Sigmoid colon (tissue), 7 donors: ENCODE measurements around the gene LMAN2L. TPM values are rescaled to one million over a fixed set of nuclear protein-coding genes. Genes with fewer than 3 reads are reported as not detected.

Experiments
- DNase-seq: peaks from one replicate; pipeline ENCODE4 v3.0.0-alpha.2; 2019
- H3K27ac ChIP-seq, 4 donors: fragments of 200-600 bp; sonication (generic); one replicate each; pipeline ENCODE4 v1.5.1; 2016 to 2019; ENCODE audit warnings: mild to moderate bottlenecking in 1 of 4
- H3K27me3 ChIP-seq, 3 donors: fragments of 200-600 bp; sonication (generic); one replicate each; pipeline ENCODE4 v1.5.1; 2019; ENCODE audit warnings: mild to moderate bottlenecking in 1 of 3
- H3K36me3 ChIP-seq, 4 donors: fragments of 200-600 bp; sonication (generic); one replicate each; pipeline ENCODE4 v1.5.1; 2016 to 2019
- H3K4me1 ChIP-seq, 4 donors: fragments of 200-600 bp; sonication (generic); one replicate each; pipeline ENCODE4 v1.5.1; 2017 to 2019
- H3K4me3 ChIP-seq, 4 donors: fragments of 200-600 bp; sonication (generic); one replicate each; pipeline ENCODE4 v1.5.1; 2017 to 2019; ENCODE audit warnings: mild to moderate bottlenecking in 2 of 4, moderate library complexity in 1 of 4
- H3K9me3 ChIP-seq, 4 donors: fragments of 200-600 bp in 3 of 4; sonication (generic) in 3 of 4; one replicate each; pipeline versions ENCODE4 v1.5.1 to v1.6.1; 2013 to 2019
- CTCF ChIP-seq, 4 experiments: fragments of 450-650 bp in 3 of 4; fragments of 200-600 bp in 1 of 4; IDR thresholded peaks; one replicate each; pipeline ENCODE4 v1.5.1; 2016 to 2019; ENCODE audit warnings: antibody characterized with exemption in 4 of 4, mild to moderate bottlenecking in 3 of 4, moderate library complexity in 2 of 4
- EP300 ChIP-seq, 4 donors: sonication (generic); formaldehyde crosslinking; IDR thresholded peaks; one replicate each; pipeline ENCODE4 v1.6.1; 2017; ENCODE audit warnings: antibody characterized with exemption in 4 of 4
- POLR2A ChIP-seq, 2 donors: fragments of 450-650 bp; IDR thresholded peaks; one replicate each; pipeline ENCODE4 v1.6.1; 2016; ENCODE audit warnings: antibody characterized with exemption in 2 of 2, mild to moderate bottlenecking in 2 of 2, moderate library complexity in 2 of 2
- POLR2AphosphoS5 ChIP-seq, 4 donors: sonication (generic); formaldehyde crosslinking; IDR thresholded peaks; one replicate each; pipeline ENCODE4 v1.6.1; 2017; ENCODE audit warnings: antibody characterized with exemption in 4 of 4
- WGBS, 2 donors: extraction: QIAGEN DNeasy Blood & Tissue Kit; methylation state at CpG; one replicate each; pipeline ENCODE4 v1.1.7; 2013; 5-methylcytosine and 5-hydroxymethylcytosine counted together
- intact Hi-C: fragments of 100-400 bp; cut with DNase I; formaldehyde crosslinking; loops from one replicate; pipeline ENCODE4 v1.15.1; 2023
- polyA plus RNA-seq, 3 donors: library from polyadenylated mRNA; stranded (reverse); fragments of 200-250 nt; gene quantifications; one replicate each; pipeline ENCODE4 v1.2.3, GENCODE V29; 2013
- total RNA-seq, 4 donors: library from RNA; depleted of rRNA; stranded (reverse); fragments of >200 nt; gene quantifications; one replicate each; pipeline ENCODE4 v1.1.0, GENCODE V29; 2016
- donor health status: healthy with polysubstance abuse.
- donor health status: Bipolar disorder and iron deficiency.
- donor health status: healthy.

Gene LMAN2L
- total and polyA plus RNA-seq, 7 donors: 3.6 to 23.2 (median 14.0) TPM

- intact Hi-C loops: loop anchor here (1.0 to 10.0 kb wide), 7 partner anchors 42 to 334 kb away; partner anchors contain the start of genes ANKRD39, ARID5A, CNNM3 and FAHD2B
- peak within 1 kb of the TSS; percentile 81 to 87 (median 84) for H3K27ac ChIP-seq
- no peaks in the 10 kb centered on the region for H3K27me3 ChIP-seq
- no peaks in the 10 kb centered on the region for H3K9me3 ChIP-seq
- TF ChIP-seq CTCF (IDR thresholded peaks at IDR 0.05) (peak in 2 of 4 experiments; percentile 16 to 34), POLR2AphosphoS5 (IDR thresholded peaks at IDR 0.05) (peak in 3 of 4 donors; percentile 56 to 68 (median 61)), EP300 (IDR thresholded peaks at IDR 0.05) (no peak)
- WGBS, 2 donors: 5% methylated on average over 62 of the region's 62 CpGs
- DNase-seq: peak; percentile 97
- no peaks in the 10 kb centered on the region for H3K36me3 ChIP-seq
- H3K4me1 ChIP-seq: peaks cover 0 to 47% (median 43%) of the 10 kb centered on the region in 4 donors
- H3K4me3 ChIP-seq: peak within 1 kb of the TSS; percentile 64 to 83 (median 74)
These were observed 20.4 kb upstream of the LMAN2L start, which contains the start of gene CNNM4 for GRCh38 chr2:96760036-96760985. CNNM4 (plus strand) TSS chr2:96760902; CDS start chr2:96761000, 98 bp downstream.

GRCh38 chr2:96759548-96759947 lies 19.7 kb upstream of the LMAN2L start:
- TF ChIP-seq POLR2A (IDR thresholded peaks at IDR 0.05) (no peak), EP300 (IDR thresholded peaks at IDR 0.05) (no peak), POLR2AphosphoS5 (IDR thresholded peaks at IDR 0.05) (no peak), CTCF (IDR thresholded peaks at IDR 0.05) (no peak)

GRCh38 chr2:96758987-96759386 lies 19.1 kb upstream of the LMAN2L start:
- no peak overlapping the region for H3K27ac ChIP-seq

More at GRCh38 chr2:96759548-96759947, 19.7 kb upstream of the LMAN2L start:
- no peak for DNase-seq
- Histone ChIP-seq H3K4me3 (no peak overlapping the region), H3K9me3 (no peaks in the 10 kb centered on the region), H3K4me1 (peaks cover 0 to 42% (median 40%) of the 10 kb centered on the region in 4 donors), H3K36me3 (no peaks in the 10 kb centered on the region), H3K27me3 (no peaks in the 10 kb centered on the region), H3K27ac (peak overlapping the region in 1 of 4 donors; percentile 84)
- WGBS, 2 donors: 46 to 83% methylated on average over 4 of the region's 4 CpGs
- intact Hi-C loops: loop anchor here (1.0 kb wide), 1 partner anchor 19 kb away; the partner anchor contains the start of gene LMAN2L

GRCh38 chr2:96757477-96757860 lies 17.6 kb upstream of the LMAN2L start:
- intact Hi-C loops: no loop called here
- peaks cover 0 to 21% (median 20%) of the 10 kb centered on the region in 4 donors for H3K4me1 ChIP-seq
- no peaks in the 10 kb centered on the region for H3K36me3 ChIP-seq
- H3K27ac ChIP-seq: no peak overlapping the region
- DNase-seq: no peak
- no peaks in the 10 kb centered on the region for H3K9me3 ChIP-seq
- H3K4me3 ChIP-seq: no peak overlapping the region
- H3K27me3 ChIP-seq: no peaks in the 10 kb centered on the region
- WGBS, 2 donors: 96 to 97% methylated on average over 6 of the region's 6 CpGs
- no peak for TF ChIP-seq POLR2A (IDR thresholded peaks at IDR 0.05)
- no peak for TF ChIP-seq EP300 (IDR thresholded peaks at IDR 0.05)
- TF ChIP-seq POLR2AphosphoS5 (IDR thresholded peaks at IDR 0.05): no peak
- no peak for TF ChIP-seq CTCF (IDR thresholded peaks at IDR 0.05)

More at GRCh38 chr2:96758987-96759386, 19.1 kb upstream of the LMAN2L start:
- Histone ChIP-seq H3K4me3 (no peak overlapping the region), H3K9me3 (no peaks in the 10 kb centered on the region), H3K4me1 (peaks cover 0 to 36% (median 35%) of the 10 kb centered on the region in 4 donors), H3K27me3 (no peaks in the 10 kb centered on the region), H3K36me3 (no peaks in the 10 kb centered on the region)
- TF ChIP-seq POLR2A (IDR thresholded peaks at IDR 0.05) (no peak), EP300 (IDR thresholded peaks at IDR 0.05) (no peak), POLR2AphosphoS5 (IDR thresholded peaks at IDR 0.05) (no peak), CTCF (IDR thresholded peaks at IDR 0.05) (no peak)
- 34 to 73% methylated on average over 3 of the region's 3 CpGs for WGBS, 2 donors
- no peak for DNase-seq
- intact Hi-C loops: loop anchor here (1.0 kb wide), 1 partner anchor 19 kb away; the partner anchor contains the start of gene LMAN2L
